Measurements from ENCODE around the gene ITGB2. TPM values are rescaled to one million over a fixed set of nuclear protein-coding genes. Genes with fewer than 3 reads are reported as not detected.

Gene ITGB2
- total RNA-seq, 1 experiment from 2014 or later = 1.5 TPM

DNA sequence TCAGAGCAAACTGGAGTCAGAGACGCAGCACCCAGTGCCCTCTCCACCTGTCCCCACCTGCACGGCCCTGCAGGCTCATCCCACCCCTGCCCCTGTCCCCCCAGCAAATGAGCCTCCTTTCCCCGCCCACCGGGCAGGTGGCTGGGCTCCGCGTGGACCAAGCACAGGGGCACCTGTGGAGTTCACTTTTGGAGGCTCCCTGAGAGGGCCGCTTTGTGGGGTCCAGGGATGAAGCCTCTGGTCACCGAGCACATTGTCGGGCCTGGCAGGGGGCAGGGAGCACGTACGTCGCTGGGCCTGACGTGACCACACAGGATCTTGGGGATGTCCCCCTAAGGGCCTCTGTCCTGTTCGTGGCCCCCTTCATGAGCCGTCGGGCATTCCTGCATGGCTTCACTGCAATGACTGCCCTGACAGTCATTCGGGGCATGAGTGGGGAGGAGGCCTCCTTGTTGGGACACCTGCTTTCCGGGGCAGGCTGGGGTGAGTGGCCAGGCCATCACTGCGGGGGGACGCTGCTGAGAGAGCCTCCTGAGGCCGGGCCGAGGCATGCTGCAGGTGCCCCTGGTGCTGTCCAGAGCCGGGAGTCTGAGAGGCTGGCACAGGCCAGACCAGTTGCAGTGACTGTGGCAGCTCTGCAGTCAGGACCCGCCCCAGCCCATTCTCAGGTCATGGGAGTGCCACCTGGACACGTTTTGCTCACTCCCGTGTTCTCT, 38.8 kb upstream of the ITGB2 start:
- H3K4me3 ChIP-seq (replicated peaks in 1 of 2; ENCODE audit: low read depth in 1 of 2, low read length in 2 of 2) = no peak overlapping the region
- no peak overlapping the region for H3K9ac ChIP-seq (ENCODE audit: low read length)
- H3K9me2 ChIP-seq (ENCODE audit: insufficient read depth) = no peaks in the 10 kb centered on the region
- peaks cover 12 to 37% of the 10 kb centered on the region in 2 experiments for H3K36me3 ChIP-seq (ENCODE audit: control insufficient read depth in 1 of 2, insufficient read depth in 2 of 2, low read length in 2 of 2)
- ChIA-PET POLR2A (no interaction called here), RAD21 (ENCODE audit: low non-redundant PET in 1 of 2, low total read pairs in 2 of 2, uncharacterized antibody in 2 of 2, unreplicated experiment in 2 of 2) (no interaction called here), CTCF (no interaction called here)
- TF ChIP-seq POLR2A (IDR thresholded peaks at IDR 0.05; ENCODE audit: borderline replicate concordance, extremely low read depth, insufficient read depth, insufficient read length) (no peak), CEBPB (IDR thresholded peaks at IDR 0.05; ENCODE audit: low read depth) (no peak), JUND (IDR thresholded peaks at IDR 0.05) (no peak), SRF (IDR thresholded peaks at IDR 0.05; ENCODE audit: low read depth) (no peak), SP1 (IDR thresholded peaks at IDR 0.05; ENCODE audit: low read depth) (no peak), ZNF274 (IDR thresholded peaks at IDR 0.05; ENCODE audit: low read depth, low read length) (no peak), EZH2phosphoT487 (IDR thresholded peaks at IDR 0.05; ENCODE audit: borderline replicate concordance) (no peak), POLR2AphosphoS5 (IDR thresholded peaks at IDR 0.05; ENCODE audit: low read depth, low read length) (no peak), FOSL1 (IDR thresholded peaks at IDR 0.05; ENCODE audit: low read depth) (no peak), SIN3A (IDR thresholded peaks at IDR 0.05; ENCODE audit: low read depth) (no peak), EZH2 (IDR thresholded peaks at IDR 0.05) (no peak), ZFX (IDR thresholded peaks at IDR 0.05) (no peak), EGR1 (IDR thresholded peaks at IDR 0.05; ENCODE audit: low read depth) (no peak), TCF7L2 (IDR thresholded peaks at IDR 0.05; ENCODE audit: borderline replicate concordance, extremely low read depth, insufficient read depth, insufficient read length) (no peak), ELF1 (IDR thresholded peaks at IDR 0.05; ENCODE audit: borderline replicate concordance, low read depth) (no peak)
- TF ChIP-seq, protein P1, sequence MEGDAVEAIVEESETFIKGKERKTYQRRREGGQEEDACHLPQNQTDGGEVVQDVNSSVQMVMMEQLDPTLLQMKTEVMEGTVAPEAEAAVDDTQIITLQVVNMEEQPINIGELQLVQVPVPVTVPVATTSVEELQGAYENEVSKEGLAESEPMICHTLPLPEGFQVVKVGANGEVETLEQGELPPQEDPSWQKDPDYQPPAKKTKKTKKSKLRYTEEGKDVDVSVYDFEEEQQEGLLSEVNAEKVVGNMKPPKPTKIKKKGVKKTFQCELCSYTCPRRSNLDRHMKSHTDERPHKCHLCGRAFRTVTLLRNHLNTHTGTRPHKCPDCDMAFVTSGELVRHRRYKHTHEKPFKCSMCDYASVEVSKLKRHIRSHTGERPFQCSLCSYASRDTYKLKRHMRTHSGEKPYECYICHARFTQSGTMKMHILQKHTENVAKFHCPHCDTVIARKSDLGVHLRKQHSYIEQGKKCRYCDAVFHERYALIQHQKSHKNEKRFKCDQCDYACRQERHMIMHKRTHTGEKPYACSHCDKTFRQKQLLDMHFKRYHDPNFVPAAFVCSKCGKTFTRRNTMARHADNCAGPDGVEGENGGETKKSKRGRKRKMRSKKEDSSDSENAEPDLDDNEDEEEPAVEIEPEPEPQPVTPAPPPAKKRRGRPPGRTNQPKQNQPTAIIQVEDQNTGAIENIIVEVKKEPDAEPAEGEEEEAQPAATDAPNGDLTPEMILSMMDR (IDR thresholded peaks at IDR 0.05 in 2 of 3, conservative IDR thresholded peaks at IDR 0.05 in 1 of 3; ENCODE audit: borderline replicate concordance in 1 of 3, insufficient read depth in 1 of 3, low read depth in 2 of 3, low read length in 2 of 3) = no peak
- TF ChIP-seq, protein P2, sequence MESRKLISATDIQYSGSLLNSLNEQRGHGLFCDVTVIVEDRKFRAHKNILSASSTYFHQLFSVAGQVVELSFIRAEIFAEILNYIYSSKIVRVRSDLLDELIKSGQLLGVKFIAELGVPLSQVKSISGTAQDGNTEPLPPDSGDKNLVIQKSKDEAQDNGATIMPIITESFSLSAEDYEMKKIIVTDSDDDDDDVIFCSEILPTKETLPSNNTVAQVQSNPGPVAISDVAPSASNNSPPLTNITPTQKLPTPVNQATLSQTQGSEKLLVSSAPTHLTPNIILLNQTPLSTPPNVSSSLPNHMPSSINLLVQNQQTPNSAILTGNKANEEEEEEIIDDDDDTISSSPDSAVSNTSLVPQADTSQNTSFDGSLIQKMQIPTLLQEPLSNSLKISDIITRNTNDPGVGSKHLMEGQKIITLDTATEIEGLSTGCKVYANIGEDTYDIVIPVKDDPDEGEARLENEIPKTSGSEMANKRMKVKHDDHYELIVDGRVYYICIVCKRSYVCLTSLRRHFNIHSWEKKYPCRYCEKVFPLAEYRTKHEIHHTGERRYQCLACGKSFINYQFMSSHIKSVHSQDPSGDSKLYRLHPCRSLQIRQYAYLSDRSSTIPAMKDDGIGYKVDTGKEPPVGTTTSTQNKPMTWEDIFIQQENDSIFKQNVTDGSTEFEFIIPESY (IDR thresholded peaks at IDR 0.05; ENCODE audit: extremely low read depth, insufficient replicate concordance, low read length) = no peak
- TF ChIP-seq, protein P3, sequence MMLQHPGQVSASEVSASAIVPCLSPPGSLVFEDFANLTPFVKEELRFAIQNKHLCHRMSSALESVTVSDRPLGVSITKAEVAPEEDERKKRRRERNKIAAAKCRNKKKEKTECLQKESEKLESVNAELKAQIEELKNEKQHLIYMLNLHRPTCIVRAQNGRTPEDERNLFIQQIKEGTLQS (IDR thresholded peaks at IDR 0.05) = no peak
- TF ChIP-seq, protein P4, sequence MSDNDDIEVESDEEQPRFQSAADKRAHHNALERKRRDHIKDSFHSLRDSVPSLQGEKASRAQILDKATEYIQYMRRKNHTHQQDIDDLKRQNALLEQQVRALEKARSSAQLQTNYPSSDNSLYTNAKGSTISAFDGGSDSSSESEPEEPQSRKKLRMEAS (IDR thresholded peaks at IDR 0.05) = no peak
- TF ChIP-seq, protein P5, sequence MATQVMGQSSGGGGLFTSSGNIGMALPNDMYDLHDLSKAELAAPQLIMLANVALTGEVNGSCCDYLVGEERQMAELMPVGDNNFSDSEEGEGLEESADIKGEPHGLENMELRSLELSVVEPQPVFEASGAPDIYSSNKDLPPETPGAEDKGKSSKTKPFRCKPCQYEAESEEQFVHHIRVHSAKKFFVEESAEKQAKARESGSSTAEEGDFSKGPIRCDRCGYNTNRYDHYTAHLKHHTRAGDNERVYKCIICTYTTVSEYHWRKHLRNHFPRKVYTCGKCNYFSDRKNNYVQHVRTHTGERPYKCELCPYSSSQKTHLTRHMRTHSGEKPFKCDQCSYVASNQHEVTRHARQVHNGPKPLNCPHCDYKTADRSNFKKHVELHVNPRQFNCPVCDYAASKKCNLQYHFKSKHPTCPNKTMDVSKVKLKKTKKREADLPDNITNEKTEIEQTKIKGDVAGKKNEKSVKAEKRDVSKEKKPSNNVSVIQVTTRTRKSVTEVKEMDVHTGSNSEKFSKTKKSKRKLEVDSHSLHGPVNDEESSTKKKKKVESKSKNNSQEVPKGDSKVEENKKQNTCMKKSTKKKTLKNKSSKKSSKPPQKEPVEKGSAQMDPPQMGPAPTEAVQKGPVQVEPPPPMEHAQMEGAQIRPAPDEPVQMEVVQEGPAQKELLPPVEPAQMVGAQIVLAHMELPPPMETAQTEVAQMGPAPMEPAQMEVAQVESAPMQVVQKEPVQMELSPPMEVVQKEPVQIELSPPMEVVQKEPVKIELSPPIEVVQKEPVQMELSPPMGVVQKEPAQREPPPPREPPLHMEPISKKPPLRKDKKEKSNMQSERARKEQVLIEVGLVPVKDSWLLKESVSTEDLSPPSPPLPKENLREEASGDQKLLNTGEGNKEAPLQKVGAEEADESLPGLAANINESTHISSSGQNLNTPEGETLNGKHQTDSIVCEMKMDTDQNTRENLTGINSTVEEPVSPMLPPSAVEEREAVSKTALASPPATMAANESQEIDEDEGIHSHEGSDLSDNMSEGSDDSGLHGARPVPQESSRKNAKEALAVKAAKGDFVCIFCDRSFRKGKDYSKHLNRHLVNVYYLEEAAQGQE (IDR thresholded peaks at IDR 0.05; ENCODE audit: low read depth) = no peak
- no peak overlapping the region for H2AFZ ChIP-seq (ENCODE audit: low read depth, low read length, poor library complexity, severe bottlenecking)
- BruUV-seq (replicated peaks) = no TSS peak
- H3K27me3 ChIP-seq (ENCODE audit: insufficient read depth, low read length) = no peaks in the 10 kb centered on the region
- H3K79me2 ChIP-seq (ENCODE audit: insufficient read depth, low read length) = peaks cover 84% of the 10 kb centered on the region
- no peak overlapping the region for H3K27ac ChIP-seq (ENCODE audit: low read depth, low read length)
- no peak for ATAC-seq
- no peaks in the 10 kb centered on the region for H4K20me1 ChIP-seq (ENCODE audit: insufficient read depth)
- no peaks in the 10 kb centered on the region for H3K9me3 ChIP-seq (ENCODE audit: control insufficient read depth in 1 of 2, insufficient read depth in 1 of 2, low read depth in 1 of 2, low read length in 2 of 2)
- DNase-seq (ENCODE audit: low read depth, low spot score) = no peak
- H3K4me1 ChIP-seq (ENCODE audit: control insufficient read depth in 1 of 2, insufficient read depth in 2 of 2, low read length in 2 of 2) = no peaks in the 10 kb centered on the region
- H3K4me2 ChIP-seq (ENCODE audit: low read length) = no peak overlapping the region
- intact Hi-C loops (cut with micrococcal nuclease) = no loop called here
